GM18868 (cell line): ENCODE results near the gene MCUR1.
"Not testable (repeated sequence)": the region's sequence is repeated elsewhere in the genome, so short reads cannot be mapped to it uniquely, and the experiment has no call there.

Experiments used
- ATAC-seq: cut with Tn5 transposase; IDR thresholded peaks from one replicate; pipeline ENCODE4 v1.9.1; 2021; ENCODE audit warnings: mild to moderate bottlenecking, moderate library complexity; ENCODE audit not compliant: unreplicated experiment

The MCUR1 gene, protein sequence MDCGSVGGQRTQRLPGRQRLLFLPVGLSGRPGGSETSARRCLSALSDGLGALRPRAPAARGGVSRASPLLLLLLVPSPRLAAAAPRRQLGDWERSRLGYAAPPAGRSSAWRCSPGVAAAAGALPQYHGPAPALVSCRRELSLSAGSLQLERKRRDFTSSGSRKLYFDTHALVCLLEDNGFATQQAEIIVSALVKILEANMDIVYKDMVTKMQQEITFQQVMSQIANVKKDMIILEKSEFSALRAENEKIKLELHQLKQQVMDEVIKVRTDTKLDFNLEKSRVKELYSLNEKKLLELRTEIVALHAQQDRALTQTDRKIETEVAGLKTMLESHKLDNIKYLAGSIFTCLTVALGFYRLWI

DNA sequence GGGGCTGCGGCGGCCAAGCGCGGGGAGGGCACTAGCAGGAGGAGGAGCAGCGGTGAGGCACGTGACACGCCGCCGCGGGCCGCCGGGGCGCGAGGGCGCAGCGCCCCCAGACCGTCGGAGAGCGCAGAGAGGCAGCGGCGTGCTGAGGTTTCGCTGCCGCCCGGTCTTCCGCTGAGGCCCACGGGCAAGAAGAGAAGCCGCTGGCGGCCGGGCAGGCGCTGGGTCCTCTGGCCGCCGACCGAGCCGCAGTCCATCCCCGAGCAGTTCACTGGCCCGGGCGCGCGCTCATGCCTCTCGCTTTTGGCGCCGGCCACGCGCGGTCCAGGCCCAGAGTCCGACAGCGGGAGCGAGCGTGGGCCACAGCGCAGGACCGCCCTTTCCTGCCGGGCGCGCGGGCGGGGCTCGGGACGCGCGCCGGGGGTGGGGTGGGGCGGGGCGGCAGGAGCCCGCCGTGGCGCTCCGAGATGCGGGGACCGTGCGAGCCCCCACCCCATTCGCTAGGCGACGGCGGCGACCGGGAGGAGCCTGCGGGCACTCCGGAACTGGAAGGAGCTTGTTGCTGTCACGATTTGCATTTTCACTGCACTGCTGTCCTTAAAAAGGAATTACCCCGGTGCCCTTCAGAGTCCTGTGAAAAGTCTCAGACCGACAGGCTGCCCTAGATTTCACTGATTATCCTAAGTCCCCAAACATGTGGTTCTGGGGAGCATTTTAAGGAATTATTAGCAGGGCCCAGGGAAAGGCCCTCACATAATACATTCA lies at the start of gene MCUR1:
Gene MCUR1 (minus strand): TSS at position 382 of the 762 bp plus-strand sequence. CDS start 128 bp downstream, at position 254.
- peak; percentile 80 for ATAC-seq

DNA sequence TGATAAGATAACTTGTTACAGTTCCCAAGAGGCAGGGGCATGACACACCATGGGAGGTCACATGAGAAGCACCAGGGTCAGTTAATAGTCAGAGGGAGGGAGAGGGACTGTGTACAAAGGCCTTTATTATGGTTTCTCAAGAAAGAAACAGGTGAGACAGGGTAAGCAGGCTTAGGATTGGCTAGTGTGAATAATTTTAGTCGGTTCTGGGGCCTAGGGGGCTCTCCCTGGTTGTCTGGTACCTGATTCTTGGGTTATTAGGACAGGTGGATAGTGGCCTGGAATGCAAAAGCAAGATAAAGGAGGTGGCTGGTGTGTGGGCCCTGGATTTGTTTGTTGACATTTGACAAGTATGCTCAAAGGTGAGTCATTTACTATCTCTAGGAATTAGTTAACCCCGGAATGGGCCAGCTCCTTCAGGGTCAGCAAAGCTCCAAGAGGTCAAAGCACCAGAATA lies 49.4 kb upstream of the MCUR1 start:
- no peak for ATAC-seq

DNA sequence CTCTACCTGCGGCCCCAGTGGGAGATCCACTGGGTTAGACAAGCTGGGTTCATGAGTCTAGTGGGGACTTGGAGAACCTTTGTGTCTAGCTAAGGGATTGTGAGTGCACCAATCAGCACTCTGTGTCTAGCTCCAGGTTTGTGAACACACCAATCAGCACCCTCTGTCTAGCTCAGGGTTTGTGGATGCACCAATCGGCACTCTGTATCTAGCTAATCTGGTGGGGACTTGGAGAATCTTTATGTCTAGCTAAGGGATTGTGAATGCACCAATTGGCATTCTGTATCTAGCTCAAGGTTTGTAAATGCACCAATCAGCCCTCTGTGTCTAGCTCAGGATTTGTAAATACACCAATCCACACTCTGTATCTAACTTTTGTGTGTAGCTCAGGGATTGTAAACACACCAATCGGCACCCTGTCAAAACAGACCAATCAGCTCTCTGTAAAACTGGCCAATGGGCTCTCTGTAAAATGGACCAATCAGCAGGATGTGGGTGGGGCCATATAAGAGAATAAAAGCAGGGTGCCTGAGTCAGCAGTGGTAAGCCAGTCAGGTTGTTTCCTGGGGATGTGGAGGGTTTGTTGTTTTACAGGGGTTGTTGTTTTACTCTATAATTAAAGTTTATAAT lies 46.3 kb upstream of the MCUR1 start:
- ATAC-seq: not testable (repeated sequence)

DNA sequence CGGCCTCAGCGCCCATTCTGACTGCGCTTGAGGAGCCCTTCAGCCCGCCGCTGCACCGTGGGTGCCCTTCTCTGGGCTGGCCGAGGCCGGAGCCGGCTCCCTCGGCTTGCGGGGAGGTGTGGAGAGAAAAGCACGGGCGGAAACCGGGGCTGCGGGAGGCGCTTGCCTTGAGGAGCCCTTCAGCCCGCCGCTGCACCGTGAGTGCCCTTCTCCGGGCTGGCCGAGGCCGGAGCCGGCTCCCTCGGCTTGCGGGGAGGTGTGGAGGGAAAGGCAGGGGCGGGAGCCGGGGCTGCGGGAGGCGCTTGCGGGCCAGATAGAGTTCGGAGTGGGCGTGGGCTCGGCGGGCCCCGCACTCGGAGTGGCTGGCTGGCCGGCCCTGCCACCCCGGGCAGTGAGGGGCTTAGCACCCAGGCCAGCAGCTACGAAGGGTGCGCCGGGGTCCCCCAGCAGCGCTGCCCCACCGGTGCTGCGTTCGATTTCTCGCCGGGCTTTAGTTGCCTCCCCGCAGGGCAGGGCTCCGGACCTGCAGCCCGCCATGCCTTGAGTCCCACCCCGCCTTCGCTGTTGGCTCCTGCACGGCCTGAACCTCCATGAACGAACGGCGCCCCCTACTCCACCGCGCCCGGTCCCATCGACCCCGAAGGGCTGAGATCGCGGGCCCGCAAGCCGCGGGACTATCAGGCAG lies 45.7 kb upstream of the MCUR1 start:
- ATAC-seq: no peak

DNA sequence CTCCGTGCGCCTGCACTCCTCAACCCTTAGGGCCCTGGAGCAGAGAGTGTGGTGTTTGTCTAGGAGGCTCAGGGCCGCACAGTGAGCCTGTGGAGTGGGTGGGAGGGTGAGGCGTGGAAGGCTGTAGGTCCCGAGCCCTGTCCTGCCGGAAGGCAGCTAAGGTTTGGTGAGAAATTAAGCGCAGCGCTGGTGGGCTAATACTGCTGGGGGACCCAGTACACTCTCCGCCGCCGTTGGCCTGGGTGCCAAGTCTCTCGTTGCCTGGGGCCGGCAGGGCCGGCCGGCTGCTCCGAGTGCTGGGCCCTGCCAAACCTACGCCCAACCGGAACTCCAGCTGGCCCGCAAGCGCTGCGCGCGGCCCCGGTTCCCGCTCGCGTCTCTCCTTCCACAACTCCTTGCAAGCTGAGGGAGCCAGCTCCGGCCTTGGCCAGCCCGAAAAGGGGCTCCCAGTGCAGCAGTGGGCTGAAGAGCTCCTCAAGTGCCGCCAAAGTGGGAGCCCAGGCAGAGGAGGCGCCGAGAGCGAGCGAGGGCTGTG lies 40.4 kb upstream of the MCUR1 start:
- no peak for ATAC-seq

DNA sequence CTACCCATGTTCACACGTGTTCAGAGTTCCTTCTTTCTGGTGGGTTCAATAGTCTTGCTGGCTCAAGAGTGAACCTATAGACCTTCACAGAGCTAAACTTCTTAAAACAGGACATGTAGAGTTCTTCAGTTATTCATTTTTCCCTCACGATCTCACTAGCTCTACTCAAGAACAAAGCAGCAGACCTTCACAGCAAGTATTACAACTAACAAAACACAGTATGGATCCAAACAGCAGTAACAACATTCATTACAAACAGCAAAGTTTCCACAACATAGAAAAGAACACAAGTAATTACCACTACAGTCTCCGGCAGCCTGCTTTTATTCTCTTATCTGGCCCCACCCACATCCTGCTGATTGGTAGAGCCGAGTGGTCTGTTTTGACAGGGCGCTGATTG lies 39.5 kb upstream of the MCUR1 start:
- ATAC-seq: no peak

DNA sequence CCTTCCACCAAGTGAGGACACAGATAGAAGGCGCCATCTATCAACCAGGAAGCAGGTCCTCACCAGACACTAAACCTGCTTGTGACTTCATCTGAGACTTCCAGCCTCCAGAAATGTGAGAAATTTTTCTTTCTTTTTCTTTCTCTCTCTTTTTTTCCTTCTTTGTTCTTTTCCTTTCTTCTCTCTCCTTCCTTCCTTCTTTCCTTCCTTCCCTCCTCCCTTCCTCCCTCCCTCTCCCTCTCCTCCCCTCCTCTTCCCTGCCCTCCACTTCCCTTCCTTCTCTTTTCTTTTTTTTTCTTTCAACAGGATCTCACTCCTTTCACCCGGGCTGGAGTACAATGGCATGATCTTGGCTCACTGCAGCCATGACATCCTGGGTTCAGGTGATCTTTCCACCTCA lies 37.4 kb upstream of the MCUR1 start:
- no peak for ATAC-seq

DNA sequence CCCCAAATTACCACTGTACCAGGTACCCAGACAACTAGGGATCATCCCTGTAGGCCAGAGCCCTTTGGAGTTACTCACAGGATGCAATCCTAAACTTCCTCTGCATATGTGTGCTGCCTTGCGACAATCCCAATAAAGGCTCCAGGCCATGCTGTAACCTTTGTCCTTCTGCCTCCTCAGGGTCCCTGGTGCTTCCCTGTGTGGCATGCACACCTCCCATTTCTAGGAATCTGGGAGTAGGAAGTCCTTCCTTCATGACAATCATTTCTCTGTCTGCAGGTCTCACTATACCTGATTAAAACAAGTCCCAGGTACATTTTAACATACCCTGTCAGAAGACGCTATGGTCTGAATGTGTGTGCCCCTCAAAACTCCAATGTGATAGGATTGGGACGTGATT lies 37.0 kb upstream of the MCUR1 start:
- ATAC-seq: no peak

DNA sequence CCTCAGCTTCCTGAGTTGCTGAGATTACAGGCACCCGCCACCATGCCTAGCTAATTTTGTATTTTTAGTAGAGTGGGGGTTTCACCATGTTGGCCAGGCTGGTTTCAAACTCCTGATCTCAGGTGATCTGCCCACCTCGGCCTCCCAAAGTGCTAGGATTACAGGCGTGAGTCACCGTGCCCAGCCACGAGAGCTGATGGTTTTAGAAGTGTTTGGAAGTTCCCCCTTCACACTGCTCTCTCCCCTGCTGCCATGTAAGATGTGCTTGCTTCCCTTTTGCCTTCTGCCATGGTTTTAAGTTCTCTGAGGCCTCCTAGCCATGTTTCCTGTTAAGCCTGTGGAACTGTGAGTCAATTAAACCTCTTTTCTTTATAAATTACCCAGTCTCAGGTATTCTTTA lies 36.3 kb upstream of the MCUR1 start:
- not testable (repeated sequence) for ATAC-seq

DNA sequence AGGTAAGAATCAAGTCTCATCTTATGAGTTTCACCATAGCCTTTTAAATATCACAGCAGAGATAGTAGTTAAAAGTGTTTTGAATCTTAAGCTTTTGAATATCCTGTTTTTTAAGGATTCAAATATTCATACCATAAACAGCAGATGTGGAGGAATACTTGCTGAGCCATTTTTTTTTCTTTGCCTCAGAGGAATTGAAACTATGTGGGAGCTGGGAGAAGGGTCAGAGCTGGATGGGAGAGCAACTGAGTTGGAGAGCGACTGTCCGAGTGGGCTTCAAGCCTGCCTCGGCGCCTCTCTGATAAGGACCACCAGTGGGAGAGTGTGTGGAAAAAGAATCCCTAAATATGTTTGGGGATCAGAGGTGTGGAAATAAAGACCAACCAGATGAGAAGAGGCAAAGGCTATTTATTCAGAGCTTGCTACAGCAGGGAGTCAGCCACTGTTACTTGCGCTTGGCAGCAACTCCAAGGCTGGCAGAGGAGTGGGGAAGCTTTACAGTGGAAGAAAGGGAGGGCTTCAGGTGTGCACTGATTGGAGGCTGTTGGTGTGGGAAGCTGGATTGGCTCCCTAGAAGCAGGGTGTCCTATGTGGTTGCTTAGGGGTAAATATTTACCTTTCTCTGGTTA lies 34.3 kb upstream of the MCUR1 start:
- ATAC-seq: no peak

DNA sequence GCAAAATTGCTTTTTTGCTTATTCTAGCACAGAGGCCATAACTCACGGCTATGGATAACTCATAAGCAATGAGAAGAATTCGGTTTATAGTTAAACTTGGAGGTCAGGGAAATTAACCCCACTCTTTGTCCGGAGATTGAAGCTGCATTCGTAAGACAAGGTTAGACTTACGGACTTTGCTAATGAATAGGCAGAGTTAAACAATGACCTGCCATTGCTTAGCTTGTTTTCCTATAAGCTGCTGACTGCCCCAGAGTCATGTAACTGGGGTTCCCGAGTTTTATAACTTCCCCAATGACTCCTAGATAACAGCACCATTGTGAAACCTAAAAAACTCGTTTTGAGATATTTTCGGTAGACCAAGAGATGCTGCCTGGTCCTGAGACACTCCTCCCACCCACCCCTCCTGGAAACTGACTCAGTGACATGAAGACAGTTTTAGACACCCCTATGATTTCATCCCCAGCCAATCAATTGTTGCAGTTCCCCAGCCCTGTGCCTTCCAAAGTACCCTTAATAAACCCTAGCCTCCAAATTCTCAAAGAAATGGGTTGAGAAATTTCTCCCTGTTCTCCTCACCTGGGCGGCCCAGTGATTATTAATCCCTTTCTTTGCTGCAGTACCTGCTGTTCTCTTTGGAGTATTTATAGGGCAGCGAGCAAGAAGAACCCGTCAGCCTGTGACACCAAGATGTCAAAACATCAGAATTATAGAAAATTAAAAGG lies 33.1 kb upstream of the MCUR1 start:
- no peak for ATAC-seq

DNA sequence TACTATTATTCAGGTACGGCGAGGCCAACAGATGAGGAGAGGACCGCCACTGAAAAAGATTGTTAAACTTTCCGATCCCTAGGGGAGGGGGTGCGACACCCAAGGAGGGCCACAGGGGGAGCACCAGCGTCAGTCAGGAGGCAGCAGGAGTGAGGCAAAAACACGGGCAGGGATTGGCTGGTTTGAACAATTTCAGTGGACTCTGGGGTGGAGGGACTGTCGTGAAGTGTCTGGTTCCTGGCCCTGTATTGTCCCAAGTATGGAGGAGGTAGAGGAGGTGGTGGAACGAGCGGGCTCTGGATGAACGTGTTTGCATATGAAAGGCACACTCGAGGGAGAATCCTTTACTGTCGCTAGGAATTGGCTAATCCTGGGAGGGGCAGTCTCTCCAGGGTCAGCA lies 32.5 kb upstream of the MCUR1 start:
- ATAC-seq: no peak

DNA sequence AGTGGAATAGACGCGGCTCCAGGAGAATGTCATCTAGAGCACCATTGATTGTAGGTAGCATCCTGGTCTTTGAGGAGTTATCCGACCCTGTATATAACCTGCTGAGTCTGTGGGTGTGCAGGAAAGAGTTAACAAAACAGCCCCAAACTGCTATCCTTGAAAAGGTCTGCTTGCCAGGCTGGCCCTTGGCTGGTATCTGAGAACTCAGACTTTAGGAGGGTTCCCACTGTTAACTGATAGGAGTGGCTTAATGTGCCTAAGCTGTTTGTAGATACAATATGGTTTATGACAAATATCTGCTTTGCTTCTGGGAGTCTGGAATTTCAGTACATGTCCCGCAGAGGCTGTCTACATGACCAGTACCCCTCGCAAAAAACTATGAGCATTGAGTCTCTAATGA lies 27.6 kb upstream of the MCUR1 start:
- ATAC-seq: peak; percentile 10

DNA sequence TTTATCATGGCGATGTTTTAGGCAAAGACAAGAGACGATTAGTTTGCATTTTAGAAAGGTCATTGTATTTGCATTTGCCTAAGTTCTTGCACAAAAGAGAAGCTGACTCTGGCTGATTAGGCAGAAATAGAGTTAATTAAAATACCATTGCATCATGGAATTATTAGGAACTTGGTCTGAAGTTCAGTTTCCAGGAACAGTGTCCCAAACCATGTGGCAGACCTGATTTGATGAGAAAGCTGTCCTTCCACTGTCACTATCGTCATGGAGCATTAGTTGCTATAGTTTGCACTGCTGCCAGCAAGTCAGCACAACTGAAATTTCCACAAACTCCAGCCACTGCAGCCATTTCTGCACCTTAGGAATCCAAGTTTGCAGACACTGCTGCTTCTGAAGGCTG lies 24.3 kb upstream of the MCUR1 start:
- no peak for ATAC-seq

DNA sequence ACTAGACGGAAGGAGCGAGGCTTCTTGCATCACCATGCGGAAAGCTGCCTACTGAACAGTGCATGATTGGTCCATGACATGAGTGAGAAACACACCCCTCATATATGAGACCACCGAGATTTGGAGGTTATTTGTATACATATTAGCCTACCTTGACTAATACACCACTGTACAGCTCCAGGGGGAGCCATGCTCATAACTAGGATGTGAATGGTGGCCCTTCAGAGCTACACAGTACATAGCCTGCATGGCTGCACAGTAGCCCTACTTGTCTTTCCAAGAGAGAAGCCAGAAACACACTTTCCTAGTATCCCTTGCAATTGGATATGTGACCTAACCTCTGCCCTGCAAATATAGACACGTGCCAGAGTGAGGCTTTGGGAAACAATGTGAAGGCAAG lies 21.8 kb upstream of the MCUR1 start:
- no peak for ATAC-seq

DNA sequence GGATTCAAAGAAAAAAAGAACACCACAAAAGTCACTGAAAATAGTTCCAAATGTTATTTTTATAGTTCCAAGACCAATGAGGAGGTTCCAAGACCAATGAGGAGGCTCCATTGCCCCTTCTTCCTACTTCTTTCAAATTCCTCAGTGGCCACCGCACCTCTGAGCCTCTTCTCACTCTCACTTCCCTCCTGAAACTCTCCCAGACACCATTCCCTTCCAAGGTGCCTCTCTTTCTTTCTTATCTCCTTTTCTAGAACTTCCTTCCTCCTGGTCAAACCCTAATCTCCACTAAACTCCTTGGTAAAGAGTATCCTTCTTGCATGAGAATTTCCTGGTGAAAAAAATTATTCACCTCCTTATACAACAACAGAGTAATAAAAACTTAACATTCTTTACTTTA lies 20.4 kb upstream of the MCUR1 start:
- no peak for ATAC-seq

DNA sequence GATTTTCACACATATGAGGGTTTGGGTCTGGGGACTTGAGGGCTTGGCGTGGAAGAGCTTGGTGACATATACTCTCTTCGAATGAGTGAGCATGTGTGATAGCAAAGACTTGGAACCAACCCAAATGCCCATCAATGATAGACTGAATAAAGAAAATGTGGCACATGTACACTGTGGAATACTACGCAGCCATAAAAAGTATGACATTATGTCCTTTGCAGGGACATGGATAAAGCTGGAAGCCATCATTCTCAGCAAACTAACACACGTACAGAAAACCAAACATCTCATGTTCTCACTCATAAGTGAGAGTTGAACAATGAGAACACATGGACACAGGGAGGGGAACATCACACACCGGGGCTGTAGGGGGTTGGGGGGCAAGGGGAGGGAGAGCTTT lies 19.7 kb upstream of the MCUR1 start:
- ATAC-seq: not testable (repeated sequence)

DNA sequence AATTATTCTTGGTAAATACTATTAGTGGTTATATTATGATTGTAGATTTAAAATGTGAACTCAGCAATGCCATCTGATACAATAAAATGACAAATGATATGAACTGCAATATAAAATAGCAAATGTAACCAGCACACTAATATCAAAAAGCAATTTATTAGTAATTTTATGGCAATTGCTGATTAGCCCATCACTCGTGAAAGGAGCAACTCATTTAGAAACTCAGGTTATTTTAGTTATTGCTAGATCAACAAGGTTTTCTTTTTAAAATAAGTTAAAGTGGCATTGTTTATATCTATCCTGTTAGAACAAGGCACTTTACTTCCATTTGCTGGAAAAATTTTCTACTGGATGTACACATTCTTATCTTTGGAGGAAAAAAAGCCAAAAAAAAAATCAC lies 18.4 kb upstream of the MCUR1 start:
- ATAC-seq: no peak

DNA sequence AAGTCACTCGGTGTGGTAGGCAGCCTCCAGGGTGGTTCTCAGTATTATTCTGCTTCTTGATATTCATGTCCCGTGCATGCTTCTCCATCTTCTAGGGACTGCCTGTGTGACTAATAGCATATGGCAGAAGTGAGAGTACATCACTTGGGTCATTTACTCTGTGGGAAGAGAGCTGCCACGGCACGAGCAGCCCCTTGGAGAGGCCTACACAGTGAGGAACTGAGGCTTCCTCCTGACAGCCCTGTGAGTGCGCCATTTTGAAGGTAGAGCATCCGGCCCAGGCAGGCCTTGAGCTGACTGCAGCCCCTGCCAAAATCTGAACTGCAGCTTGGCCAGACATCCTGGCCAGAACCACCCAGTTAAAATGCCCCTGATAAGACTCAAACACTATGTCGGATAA lies 17.3 kb upstream of the MCUR1 start:
- peak; percentile 86 for ATAC-seq

DNA sequence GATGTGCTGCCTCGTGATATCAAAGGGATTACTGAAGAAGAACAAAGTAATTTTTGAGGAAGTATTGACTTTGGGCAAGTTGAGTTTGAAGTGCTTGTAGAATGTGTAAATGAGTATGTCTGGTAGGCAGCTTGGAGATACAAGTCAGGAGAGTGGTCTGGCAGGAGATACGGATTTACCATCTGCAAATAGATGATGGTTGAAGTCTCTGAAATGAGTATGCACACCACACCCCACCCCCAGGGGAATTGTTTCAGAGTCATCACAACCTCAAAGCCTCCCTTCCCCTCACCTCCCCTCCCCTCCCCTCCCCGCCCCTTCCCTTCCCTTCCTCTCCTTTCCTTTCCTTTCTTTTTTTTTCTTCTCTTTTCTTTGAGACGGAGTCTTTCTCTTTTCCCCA lies 16.4 kb upstream of the MCUR1 start:
- no peak for ATAC-seq
